HG03521 (cell line): Measurements from ENCODE around the gene CD83.

Experiments
- ATAC-seq: cut with Tn5 transposase; IDR thresholded peaks from one replicate; pipeline ENCODE4 v1.9.1; 2021; ENCODE audit warnings: mild to moderate bottlenecking, moderate library complexity; ENCODE audit not compliant: unreplicated experiment

The CD83 gene

GRCh38 chr6:14123386-14124111 lies 6.0 kb downstream of the CD83 start:
- no peak for ATAC-seq

- ATAC-seq = no peak
These were observed 7.8 kb downstream of the CD83 start for GRCh38 chr6:14125346-14125745.

- no peak for ATAC-seq
These were observed 8.6 kb downstream of the CD83 start for GRCh38 chr6:14126191-14126590.

- no peak for ATAC-seq
These were observed 10.0 kb downstream of the CD83 start for GRCh38 chr6:14127611-14128010.

- ATAC-seq = no peak
These were observed 10.4 kb downstream of the CD83 start for GRCh38 chr6:14128012-14128411.

GRCh38 chr6:14128746-14129145 lies 11.2 kb downstream of the CD83 start:
- ATAC-seq = no peak

- no peak for ATAC-seq
These were observed 12.0 kb downstream of the CD83 start for GRCh38 chr6:14129575-14129974.

GRCh38 chr6:14130435-14131075 lies 13.0 kb downstream of the CD83 start:
- no peak for ATAC-seq

- no peak for ATAC-seq
These were observed 14.0 kb downstream of the CD83 start for GRCh38 chr6:14131579-14131978.

GRCh38 chr6:14132244-14132920 lies 14.8 kb downstream of the CD83 start:
- no peak for ATAC-seq

- ATAC-seq = no peak
These were observed 15.3 kb downstream of the CD83 start for GRCh38 chr6:14132921-14133275.

- no peak for ATAC-seq
These were observed 16.8 kb downstream of the CD83 start for GRCh38 chr6:14134211-14134910.

GRCh38 chr6:14135893-14136539 lies 18.4 kb downstream of the CD83 start:
- no peak for ATAC-seq

- ATAC-seq = no peak
These were observed 21.2 kb downstream of the CD83 start for GRCh38 chr6:14138701-14139215.

- ATAC-seq = no peak
These were observed 23.9 kb downstream of the CD83 start for GRCh38 chr6:14141351-14142062.

GRCh38 chr6:14142063-14142450 lies 24.5 kb downstream of the CD83 start:
- ATAC-seq = no peak

GRCh38 chr6:14142511-14143223 lies 25.1 kb downstream of the CD83 start:
- ATAC-seq = no peak

- no peak for ATAC-seq
These were observed 25.7 kb downstream of the CD83 start for GRCh38 chr6:14143305-14143704.

GRCh38 chr6:14144678-14145113 lies 27.1 kb downstream of the CD83 start:
- no peak for ATAC-seq
